ENCODE results near the gene PCF11. TPM values are rescaled to one million over a fixed set of nuclear protein-coding genes. Genes with fewer than 3 reads are reported as not detected.

PCF11 gene
- total and polyA plus RNA-seq, 2 of the 13 experiments (the other 11 are each of a cell fraction or from before 2014, with no cell fraction given), result 40.3 to 47.7 TPM

- H3K9ac ChIP-seq (ENCODE audit: insufficient read depth, low read depth, low read length), result no peak overlapping the region
- H3K9me3 ChIP-seq (ENCODE audit: low read length), result no peaks in the 10 kb centered on the region
- intact Hi-C loops (cut with micrococcal nuclease; ENCODE audit: unreplicated experiment), result no loop called here
- H3K27me3 ChIP-seq (ENCODE audit: control insufficient read depth in 1 of 2, insufficient read depth in 2 of 2, low read length in 2 of 2), result peaks cover 0 to 5% of the 10 kb centered on the region in 2 experiments; a peak in 2 of 5 replicates
- TF ChIP-seq ZNF549 (CRISPR knock-in tag; IDR thresholded peaks at IDR 0.05) (no peak), MXD1 (CRISPR knock-in tag; IDR thresholded peaks at IDR 0.05) (no peak), ZNF703 (CRISPR knock-in tag; IDR thresholded peaks at IDR 0.05; ENCODE audit: borderline replicate concordance) (no peak), ZNF143 (CRISPR knock-in tag; IDR thresholded peaks at IDR 0.05) (no peak), ZNF775 (CRISPR knock-in tag; IDR thresholded peaks at IDR 0.05; ENCODE audit: borderline replicate concordance) (no peak), RBFOX2 (IDR thresholded peaks at IDR 0.05; ENCODE audit: low read depth, low read length) (no peak), ZBTB14 (CRISPR knock-in tag; IDR thresholded peaks at IDR 0.05) (no peak), CREB1 (IDR thresholded peaks at IDR 0.05) (no peak), CREB1 (CRISPR knock-in tag; IDR thresholded peaks at IDR 0.05) (no peak), ZSCAN25 (CRISPR knock-in tag; IDR thresholded peaks at IDR 0.05) (no peak)
- ChIA-PET POLR2A (no interaction called here), CTCF (ENCODE audit: low intra/inter-chr PET ratio, low total read pairs) (no interaction called here)
- FAIRE-seq (no peak), ATAC-seq (no peak), DNase-seq (ENCODE audit: low spot score) (no peak)
- no peaks in the 10 kb centered on the region for H3K79me2 ChIP-seq (ENCODE audit: insufficient read depth, low read length)
- no TSS peak for BruUV-seq (replicated peaks)
- WGBS (ENCODE audit: low lambda C conversion rate), result 45% methylated on average over 9 of the region's 11 CpGs
- H3K4me3 ChIP-seq (replicated peaks in 1 of 3; ENCODE audit: insufficient read depth in 1 of 3, low read depth in 2 of 3, low read length in 3 of 3), result no peak overlapping the region
- no peak overlapping the region for H2AFZ ChIP-seq (ENCODE audit: low read length)
- in situ Hi-C loops (cut with HindIII; ENCODE audit: extremely low pct_ligation_motif_present, low pct_unique_long_range_greater_than_20kb), result no loop called here
- no peaks in the 10 kb centered on the region for H3K36me3 ChIP-seq (replicated peaks in 1 of 2; ENCODE audit: control insufficient read depth in 1 of 2, insufficient read depth in 2 of 2, low read length in 2 of 2)
- H3K27ac ChIP-seq (ENCODE audit: extremely low read length, insufficient read depth, low read length), result no peak overlapping the region
- H4K20me1 ChIP-seq (ENCODE audit: insufficient read depth, low read length), result no peaks in the 10 kb centered on the region
- peaks cover 22% of the 10 kb centered on the region for H3K4me1 ChIP-seq (ENCODE audit: insufficient read depth, low read length)
- no peak overlapping the region for H3K4me2 ChIP-seq (ENCODE audit: low read depth, low read length)
These were observed 16.1 kb upstream of the PCF11 start for GRCh38 chr11:83140691-83141455.
